ENCODE results near the gene CLDN15.

GRCh38 chr7:101185258-101185839 is 52.3 kb downstream of the CLDN15 start:
- TF ChIP-seq CTCF (IDR thresholded peaks at IDR 0.05) (no peak), POLR2AphosphoS5 (IDR thresholded peaks at IDR 0.05) (no peak), POLR2A (IDR thresholded peaks at IDR 0.05) (no peak)

All from prostate gland (tissue), 2 donors.